HepG2 (cell line): Measurements from ENCODE around the gene RNF40. TPM values are rescaled to one million over a fixed set of nuclear protein-coding genes. Genes with fewer than 3 reads are reported as not detected.
A peak's percentile ranks its signal among the peaks of the same experiment; 100 is the strongest.

Source experiments
- ATAC-seq: fragments of 200-7000 bp; cut with Tn5 transposase; 3 replicates; pipeline ENCODE4 v1.9.1; 2020; ENCODE audit warnings: mild to moderate bottlenecking, moderate library complexity
- BruUV-seq: library from RNA; stranded (reverse); fragments of 400-500 nt; replicated peaks from 2 replicates; lab custom pipeline; 2021; lab: Mats Ljungman, UMichigan
- CTCF ChIA-PET: fragments of 300-600 bp; formaldehyde crosslinking; extraction: SDS; loops from one replicate; lab custom pipeline; 2021; ENCODE audit warnings: low total read pairs, inconsistent platforms, low intra/inter-chr PET ratio; lab: Yijun Ruan, JAX
- POLR2A ChIA-PET: fragments of 350-600 bp; sonication (Branson Sonifier 250); formaldehyde crosslinking; loops from one replicate; lab custom pipeline; 2020; ENCODE audit warnings: antibody characterized with exemption, inconsistent platforms; lab: Yijun Ruan, JAX
- DNase-seq: peaks from one replicate; pipeline ENCODE4 v3.0.0-alpha.2; 2015; ENCODE audit warnings: low spot score
- FAIRE-seq: peaks from 3 replicates; lab custom pipeline; 2011; peaks lifted over from hg19 to GRCh38; lab: Jason Lieb, UNC
- H2AFZ ChIP-seq: one replicate; pipeline ENCODE4 v1.6.1; 2011; ENCODE audit warnings: low read length, inconsistent platforms
- H3K27ac ChIP-seq: fragments of 300-600 bp; 3 replicates; pipeline ENCODE4 v1.8.0; 2011; ENCODE audit warnings: mixed run types, mild to moderate bottlenecking, mixed read lengths, low read length, inconsistent platforms; ENCODE audit not compliant: insufficient read depth; ENCODE audit errors: extremely low read length
- H3K27me3 ChIP-seq, 2 experiments: fragments of 200-600 bp in 1 of 2; 2 replicates in 1 of 2; 3 replicates in 1 of 2; pipeline versions ENCODE4 v1.6.0 to v1.8.0; 2011; ENCODE audit warnings: low read length in 2 of 2, mild to moderate bottlenecking in 2 of 2, moderate library complexity in 2 of 2, inconsistent platforms in 1 of 2; ENCODE audit not compliant: insufficient read depth in 2 of 2, control insufficient read depth in 1 of 2
- H3K36me3 ChIP-seq, 2 experiments: fragments of 200-600 bp in 1 of 2; replicated peaks in 1 of 2; 2 replicates in 1 of 2; 3 replicates in 1 of 2; pipeline versions ENCODE4 v1.5.1 to v1.8.0; 2011; ENCODE audit warnings: low read length in 2 of 2, inconsistent platforms in 1 of 2; ENCODE audit not compliant: insufficient read depth in 2 of 2, control insufficient read depth in 1 of 2
- H3K4me1 ChIP-seq: 2 replicates; pipeline ENCODE4 v1.5.1; 2012; ENCODE audit warnings: low read length, inconsistent platforms; ENCODE audit not compliant: insufficient read depth
- H3K4me2 ChIP-seq: 2 replicates; pipeline ENCODE4 v1.6.0; 2011; ENCODE audit warnings: low read depth, low read length, inconsistent platforms
- H3K4me3 ChIP-seq, 3 experiments: fragments of 200-600 bp in 1 of 3; sonication (generic), shearing (Covaris generic) in 1 of 3; replicated peaks in 1 of 3; 2 replicates each; pipeline ENCODE4 v1.5.1; 2011 to 2016; ENCODE audit warnings: low read length in 3 of 3, inconsistent platforms in 2 of 3, low read depth in 2 of 3, mild to moderate bottlenecking in 2 of 3, control low read depth in 1 of 3, mixed read lengths in 1 of 3; ENCODE audit not compliant: insufficient read depth in 1 of 3
- H3K79me2 ChIP-seq: one replicate; pipeline ENCODE4 v1.6.1; 2011; ENCODE audit warnings: low read length, inconsistent platforms; ENCODE audit not compliant: insufficient read depth
- H3K9ac ChIP-seq: 2 replicates; pipeline ENCODE4 v1.6.0; 2011; ENCODE audit warnings: mild to moderate bottlenecking, low read depth, low read length, inconsistent platforms; ENCODE audit not compliant: insufficient read depth
- H3K9me3 ChIP-seq: 2 replicates; pipeline ENCODE4 v1.5.1; 2012; ENCODE audit warnings: mild to moderate bottlenecking, low read length
- H4K20me1 ChIP-seq: 2 replicates; pipeline ENCODE4 v1.6.0; 2011; ENCODE audit warnings: inconsistent platforms, mild to moderate bottlenecking, low read length, moderate library complexity; ENCODE audit not compliant: insufficient read depth
- AGO2 ChIP-seq: fragments of 200-400 bp; formaldehyde crosslinking; optimal IDR thresholded peaks from 2 replicates; pipeline ENCODE3; 2017; ENCODE audit warnings: mild to moderate bottlenecking, low read depth, low read length, moderate library complexity
- IRF9 ChIP-seq: sonication (generic); formaldehyde crosslinking; IDR thresholded peaks from 2 replicates; pipeline ENCODE4 v1.8.0; 2022; ENCODE audit warnings: missing genetic modification reagents, mild to moderate bottlenecking, borderline replicate concordance
- POLR2G ChIP-seq: fragments of 200-400 bp; formaldehyde crosslinking; IDR thresholded peaks from 2 replicates; pipeline ENCODE4 v1.6.1; 2018; ENCODE audit warnings: mild to moderate bottlenecking, low read depth, low read length, moderate library complexity
- REPIN1 ChIP-seq: sonication (generic); formaldehyde crosslinking; IDR thresholded peaks from 2 replicates; pipeline ENCODE4 v1.8.0; 2022; ENCODE audit warnings: missing genetic modification reagents, low read depth, mild to moderate bottlenecking, borderline replicate concordance
- ZNF687 ChIP-seq: sonication (generic); formaldehyde crosslinking; IDR thresholded peaks from 2 replicates; pipeline ENCODE4 v1.5.1; 2020; ENCODE audit warnings: mild to moderate bottlenecking, missing genetic modification reagents, moderate library complexity
- ZNF879 ChIP-seq: sonication (generic); formaldehyde crosslinking; IDR thresholded peaks from 2 replicates; pipeline ENCODE4 v1.8.1; 2023; ENCODE audit warnings: missing genetic modification reagents
- WGBS: methylation state at CpG from one replicate; pipeline ENCODE4 v1.1.6; 2017; ENCODE audit warnings: low lambda C conversion rate; 5-methylcytosine and 5-hydroxymethylcytosine counted together
- in situ Hi-C: cut with HindIII; loops from 2 replicates; pipeline ENCODE4 v1.10.0; 2017; ENCODE audit warnings: low pct_unique_long_range_greater_than_20kb; ENCODE audit not compliant: extremely low pct_ligation_motif_present
- intact Hi-C: fragments of 100-400 bp; cut with micrococcal nuclease; formaldehyde crosslinking; loops from one replicate; pipeline ENCODE4 v1.10.0; 2022; ENCODE audit not compliant: unreplicated experiment
- polyA plus RNA-seq, 8 experiments: library from polyadenylated mRNA; depleted of rRNA in 3 of 8; stranded (reverse) in 7 of 8; unstranded in 1 of 8; fragments of >200 nt; fragmentation: Illumina TruSeq in 4 of 8; extraction: Trizol in 4 of 8; gene quantifications; 2 replicates each; pipeline versions ENCODE4 v1.2.1 to v1.2.3, GENCODE V29; 2011 to 2016; ENCODE audit warnings: low read depth in 4 of 8, missing spikeins in 1 of 8, mixed read lengths in 1 of 8; ENCODE audit not compliant: insufficient read depth in 1 of 8
- total RNA-seq, 5 experiments: library from RNA; depleted of rRNA; stranded (reverse); fragments of >200 nt; fragmentation: Illumina TruSeq; extraction: Trizol; gene quantifications; 2 replicates each; pipeline ENCODE4 v1.2.3, GENCODE V29; 2016; ENCODE audit warnings: low read depth in 1 of 5

RNF40 gene
- total and polyA plus RNA-seq, 2 of the 13 experiments (the other 11 are each of a cell fraction or from before 2014, with no cell fraction given), result 84.0 to 85.6 TPM

- TF ChIP-seq AGO2 (peak; percentile 37), REPIN1 (CRISPR knock-in tag) (no peak)
- H3K27me3 ChIP-seq, result no peaks in the 10 kb centered on the region
- DNase-seq (no peak), ATAC-seq (no peak; the same call in 1 of the 3 replicates), FAIRE-seq (no peak)
- ChIA-PET POLR2A (interaction anchor here (0.9 to 1.3 kb wide), 4 partner anchors 14 to 51 kb away, joined by 3 to 4 read pairs (median 3); partner anchors contain the start of gene PHKG2), CTCF (no interaction called here)
- no peaks in the 10 kb centered on the region for H3K4me1 ChIP-seq
- WGBS, result 96% methylated on average over 12 of the region's 12 CpGs
- intact Hi-C loops, result no loop called here
- H3K9me3 ChIP-seq, result no peaks in the 10 kb centered on the region
- H4K20me1 ChIP-seq, result no peaks in the 10 kb centered on the region; the same call in 1 of the 2 replicates
- H3K4me3 ChIP-seq, result no peak overlapping the region
- in situ Hi-C loops, result no loop called here
- no peak overlapping the region for H3K9ac ChIP-seq
- no peak overlapping the region for H2AFZ ChIP-seq
- H3K79me2 ChIP-seq, result no peaks in the 10 kb centered on the region
- H3K36me3 ChIP-seq, result peaks cover 63 to 81% of the 10 kb centered on the region in 2 experiments
- BruUV-seq, result TSS peak; percentile 22
- no peak overlapping the region for H3K4me2 ChIP-seq
- no peak overlapping the region for H3K27ac ChIP-seq
Observed at GRCh38 chr16:30723725-30724355, 38.3 kb upstream of the RNF40 start.

GRCh38 chr16:30724641-30725417 is 37.3 kb upstream of the RNF40 start:
- POLR2A ChIA-PET, result interaction anchor here (0.9 to 1.1 kb wide), 3 partner anchors 15 to 50 kb away, joined by 3 to 4 read pairs (median 3); partner anchors contain the start of gene PHKG2
- in situ Hi-C loops, result no loop called here
- FAIRE-seq, result no peak

More at GRCh38 chr16:30724641-30725417, 37.3 kb upstream of the RNF40 start:
- Histone ChIP-seq H3K4me1 (no peaks in the 10 kb centered on the region), H3K9me3 (no peaks in the 10 kb centered on the region), H3K9ac (no peak overlapping the region), H3K79me2 (no peaks in the 10 kb centered on the region), H3K27ac (no peak overlapping the region), H4K20me1 (no peaks in the 10 kb centered on the region; the same call in 1 of the 2 replicates), H3K4me2 (no peak overlapping the region), H2AFZ (no peak overlapping the region), H3K36me3 (peaks cover 66 to 84% of the 10 kb centered on the region in 2 experiments), H3K4me3 (no peak overlapping the region), H3K27me3 (no peaks in the 10 kb centered on the region)
- TF ChIP-seq POLR2G (peak; percentile 9; the same call in 1 of the 2 replicates), IRF9 (CRISPR knock-in tag) (no peak), ZNF687 (CRISPR knock-in tag) (0 out of 2 replicates have a peak, but pooled peaks have one; percentile 17), AGO2 (peak; percentile 86), ZNF879 (no peak)
- 96% methylated on average over 23 of the region's 23 CpGs for WGBS
- intact Hi-C loops, result no loop called here
- CTCF ChIA-PET, result no interaction called here
- DNase-seq (no peak), ATAC-seq (peak; percentile 34)
- BruUV-seq, result no TSS peak
